Liver (tissue), 9 donors: Measurements from ENCODE around the gene BPIFA2. TPM values are rescaled to one million over a fixed set of nuclear protein-coding genes. Genes with fewer than 3 reads are reported as not detected.

Experiments
- DNase-seq: peaks from one replicate; pipeline ENCODE4 v3.0.0-alpha.2; 2017; ENCODE audit warnings: low spot score
- H3K27ac ChIP-seq, 2 donors: one replicate each; pipeline ENCODE4 v1.7.0; 2013; ENCODE audit warnings: inconsistent platforms in 2 of 2, low read length in 2 of 2, control low read depth in 1 of 2, low read depth in 1 of 2, mild to moderate bottlenecking in 1 of 2
- H3K27me3 ChIP-seq, 4 donors: one replicate each; pipeline versions ENCODE4 v1.6.1 to v1.7.0; 2013; ENCODE audit warnings: low read length in 3 of 4, inconsistent platforms in 1 of 4, mild to moderate bottlenecking in 1 of 4, moderate library complexity in 1 of 4; ENCODE audit not compliant: control insufficient read depth in 4 of 4, insufficient read depth in 4 of 4
- H3K36me3 ChIP-seq, 4 donors: one replicate each; pipeline versions ENCODE4 v1.6.1 to v1.7.0; 2013; ENCODE audit warnings: low read length in 3 of 4, mild to moderate bottlenecking in 3 of 4, low read depth in 1 of 4, moderate library complexity in 1 of 4; ENCODE audit not compliant: control insufficient read depth in 4 of 4, insufficient read depth in 3 of 4
- H3K4me1 ChIP-seq, 4 donors: one replicate each; pipeline versions ENCODE4 v1.6.1 to v1.7.0; 2013; ENCODE audit warnings: low read length in 3 of 4, mild to moderate bottlenecking in 3 of 4, moderate library complexity in 1 of 4; ENCODE audit not compliant: control insufficient read depth in 4 of 4, insufficient read depth in 4 of 4
- H3K4me3 ChIP-seq, 3 donors: one replicate each; pipeline versions ENCODE4 v1.6.1 to v1.7.0; 2013; ENCODE audit warnings: low read length in 3 of 3, control low read depth in 1 of 3, low read depth in 1 of 3, mild to moderate bottlenecking in 1 of 3
- H3K9ac ChIP-seq, 2 donors: one replicate each; pipeline ENCODE4 v1.7.0; 2013; ENCODE audit warnings: low read length in 2 of 2, mild to moderate bottlenecking in 2 of 2, moderate library complexity in 2 of 2, control low read depth in 1 of 2, low read depth in 1 of 2
- H3K9me3 ChIP-seq, 4 donors: one replicate each; pipeline versions ENCODE4 v1.6.1 to v1.7.0; 2013; ENCODE audit warnings: low read length in 3 of 4; ENCODE audit not compliant: control insufficient read depth in 4 of 4
- EGR1 ChIP-seq, 2 donors: IDR thresholded peaks; 2 replicates each; pipeline ENCODE4 v1.6.1; 2016 to 2018; ENCODE audit warnings: antibody characterized with exemption in 2 of 2, low read depth in 2 of 2
- FOXA1 ChIP-seq: IDR thresholded peaks from 2 replicates; pipeline ENCODE4 v1.6.1; 2016; ENCODE audit warnings: antibody characterized with exemption
- FOXA2 ChIP-seq: IDR thresholded peaks from 2 replicates; pipeline ENCODE4 v1.6.1; 2016; ENCODE audit warnings: antibody characterized with exemption
- GABPA ChIP-seq, 2 donors: IDR thresholded peaks in 1 of 2; conservative IDR thresholded peaks in 1 of 2; 2 replicates each; pipeline ENCODE4 v1.6.1; 2016; ENCODE audit warnings: antibody characterized with exemption in 2 of 2, mild to moderate bottlenecking in 1 of 2, moderate library complexity in 1 of 2
- HNF4A ChIP-seq, 2 donors: conservative IDR thresholded peaks; 2 replicates each; pipeline ENCODE4 v1.6.1; 2016; ENCODE audit warnings: antibody characterized with exemption in 2 of 2, mild to moderate bottlenecking in 2 of 2
- HNF4G ChIP-seq: IDR thresholded peaks from 2 replicates; pipeline ENCODE4 v1.6.1; 2016; ENCODE audit warnings: antibody characterized with exemption
- JUND ChIP-seq, 2 donors: IDR thresholded peaks; 2 replicates each; pipeline ENCODE4 v1.6.1; 2016; ENCODE audit warnings: antibody characterized with exemption in 2 of 2
- NR2F2 ChIP-seq: IDR thresholded peaks from 2 replicates; pipeline ENCODE4 v1.6.1; 2016; ENCODE audit warnings: antibody characterized with exemption
- RAD21 ChIP-seq, 2 donors: IDR thresholded peaks; 2 replicates each; pipeline ENCODE4 v1.6.1; 2016; ENCODE audit warnings: antibody characterized with exemption in 2 of 2, mild to moderate bottlenecking in 2 of 2
- RXRA ChIP-seq, 2 donors: IDR thresholded peaks; 2 replicates each; pipeline ENCODE4 v1.6.1; 2017 to 2018; ENCODE audit warnings: antibody characterized with exemption in 2 of 2, mild to moderate bottlenecking in 1 of 2
- SP1 ChIP-seq: IDR thresholded peaks from 2 replicates; pipeline ENCODE4 v1.6.1; 2018; ENCODE audit warnings: antibody characterized with exemption, mild to moderate bottlenecking
- TAF1 ChIP-seq: conservative IDR thresholded peaks from 2 replicates; pipeline ENCODE4 v1.6.1; 2016; ENCODE audit warnings: antibody characterized with exemption, mild to moderate bottlenecking
- YY1 ChIP-seq: IDR thresholded peaks from 2 replicates; pipeline ENCODE4 v1.6.1; 2016; ENCODE audit warnings: antibody characterized with exemption, mild to moderate bottlenecking
- WGBS: extraction: QIAGEN DNeasy Blood & Tissue Kit; methylation state at CpG from one replicate; pipeline ENCODE4 v1.1.7; 2013; 5-methylcytosine and 5-hydroxymethylcytosine counted together
- polyA plus RNA-seq, 2 donors: library from polyadenylated mRNA; stranded (reverse) in 1 of 2; unstranded in 1 of 2; fragments of 200-250 nt in 1 of 2; fragments of >200 nt in 1 of 2; fragmentation: Nextera tagmentation in 1 of 2; extraction: Ambion mirVana in 1 of 2; gene quantifications; one replicate each; pipeline versions ENCODE4 v1.2.1 to v1.2.3, GENCODE V29; 2013 to 2015
- total RNA-seq, 2 donors: library from RNA; depleted of rRNA; stranded (reverse); fragments of >200 nt; gene quantifications; one replicate each; pipeline ENCODE4 v1.2.3, GENCODE V29; 2014
- TF ChIP-seq, protein P1 (sequence below): fragments of 150-350 bp; IDR thresholded peaks from 2 replicates; pipeline ENCODE4 v1.5.1; 2017; ENCODE audit warnings: improper control_type of control experiment, low read depth, low read length; ENCODE audit not compliant: missing input control
- TF ChIP-seq, protein P2 (sequence below): IDR thresholded peaks from 2 replicates; pipeline ENCODE4 v1.6.1; 2016; ENCODE audit warnings: antibody characterized with exemption
- TF ChIP-seq, protein P3 (sequence below): IDR thresholded peaks from 2 replicates; pipeline ENCODE4 v1.6.1; 2016; ENCODE audit warnings: antibody characterized with exemption, mild to moderate bottlenecking
- TF ChIP-seq, protein P4 (sequence below): IDR thresholded peaks from 2 replicates; pipeline ENCODE4 v1.6.1; 2016; ENCODE audit warnings: antibody characterized with exemption
- TF ChIP-seq, protein P5 (sequence below): IDR thresholded peaks from 2 replicates; pipeline ENCODE4 v1.6.1; 2016; ENCODE audit warnings: antibody characterized with exemption
- donor health status: healthy.
- donor health status: healthy.
- donor health status: healthy.
- donor health status: healthy.
- donor health status: healthy.

The BPIFA2 gene
- total and polyA plus RNA-seq, 4 donors = not detected

DNA sequence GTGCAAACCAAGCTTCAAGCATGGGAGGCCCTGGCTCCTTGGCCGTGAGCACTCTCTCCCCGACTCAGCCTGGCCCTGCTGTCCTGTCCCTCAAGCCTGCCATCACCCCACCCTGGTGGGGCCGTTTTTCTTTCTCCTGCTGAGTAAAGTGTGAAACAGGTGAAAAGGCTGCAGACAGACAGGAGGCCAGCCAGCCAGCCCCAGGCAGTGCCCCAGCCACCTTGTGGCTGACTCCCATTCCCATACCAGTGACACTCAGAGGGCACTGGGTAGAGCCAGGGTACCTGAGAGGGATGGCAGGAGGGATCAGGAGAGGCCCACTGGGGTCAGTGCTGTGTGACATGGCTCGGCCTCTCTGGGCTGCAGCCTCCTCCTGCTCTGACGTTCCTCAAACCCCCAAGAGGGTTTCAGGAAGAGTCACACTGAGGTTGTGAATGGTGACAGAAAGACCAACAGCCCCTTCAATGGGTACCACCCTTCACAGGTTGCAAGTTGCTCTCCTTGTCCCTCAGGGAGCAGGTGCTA lies 35.9 kb upstream of the BPIFA2 start (continued):
- TF ChIP-seq, protein P1, sequence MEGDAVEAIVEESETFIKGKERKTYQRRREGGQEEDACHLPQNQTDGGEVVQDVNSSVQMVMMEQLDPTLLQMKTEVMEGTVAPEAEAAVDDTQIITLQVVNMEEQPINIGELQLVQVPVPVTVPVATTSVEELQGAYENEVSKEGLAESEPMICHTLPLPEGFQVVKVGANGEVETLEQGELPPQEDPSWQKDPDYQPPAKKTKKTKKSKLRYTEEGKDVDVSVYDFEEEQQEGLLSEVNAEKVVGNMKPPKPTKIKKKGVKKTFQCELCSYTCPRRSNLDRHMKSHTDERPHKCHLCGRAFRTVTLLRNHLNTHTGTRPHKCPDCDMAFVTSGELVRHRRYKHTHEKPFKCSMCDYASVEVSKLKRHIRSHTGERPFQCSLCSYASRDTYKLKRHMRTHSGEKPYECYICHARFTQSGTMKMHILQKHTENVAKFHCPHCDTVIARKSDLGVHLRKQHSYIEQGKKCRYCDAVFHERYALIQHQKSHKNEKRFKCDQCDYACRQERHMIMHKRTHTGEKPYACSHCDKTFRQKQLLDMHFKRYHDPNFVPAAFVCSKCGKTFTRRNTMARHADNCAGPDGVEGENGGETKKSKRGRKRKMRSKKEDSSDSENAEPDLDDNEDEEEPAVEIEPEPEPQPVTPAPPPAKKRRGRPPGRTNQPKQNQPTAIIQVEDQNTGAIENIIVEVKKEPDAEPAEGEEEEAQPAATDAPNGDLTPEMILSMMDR = no peak
- no peak for TF ChIP-seq HNF4G
- no peak for TF ChIP-seq RXRA (IDR thresholded peaks at IDR 0.05)

DNA sequence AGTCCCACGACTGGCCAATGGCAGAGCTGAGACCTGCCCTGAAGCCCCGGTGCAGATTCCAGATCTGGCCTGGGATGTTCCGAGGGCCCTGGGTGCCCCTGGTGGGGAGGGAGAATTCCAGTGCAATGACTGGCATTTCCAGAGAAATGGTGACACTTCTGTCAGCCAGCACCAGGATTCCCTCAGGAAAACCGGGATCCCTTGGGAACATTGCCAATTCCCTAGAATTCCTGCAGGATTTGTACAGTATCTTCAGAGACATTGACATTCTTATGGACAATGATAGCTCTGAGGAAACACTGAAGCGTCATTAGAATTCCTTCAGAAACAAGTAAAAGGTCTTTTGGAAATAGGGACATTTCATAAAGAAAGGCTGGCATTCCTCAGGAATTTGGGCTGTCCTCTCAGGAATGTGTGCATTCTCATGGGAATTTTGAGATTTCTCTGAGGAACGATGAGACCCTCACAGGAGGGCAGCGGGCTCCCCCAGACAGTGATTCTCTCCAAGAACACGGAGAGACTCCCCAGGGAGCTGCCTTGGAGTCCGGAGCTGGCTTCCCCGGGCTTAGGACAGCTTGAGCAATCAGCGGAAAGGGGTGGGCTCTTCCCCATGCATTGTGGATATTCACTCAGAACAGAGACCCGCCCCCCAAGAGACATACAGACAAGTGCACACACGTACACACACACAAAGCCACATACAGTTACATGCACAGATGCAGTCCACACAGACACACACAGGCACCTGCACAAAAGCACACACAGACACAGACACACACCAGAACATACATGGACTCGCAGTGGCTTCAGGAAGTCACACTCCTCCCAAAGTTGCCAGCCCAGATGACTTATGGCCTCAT lies 35.2 kb upstream of the BPIFA2 start:
- 70% methylated on average over 14 of the region's 14 CpGs for WGBS
- peaks cover 0 to 4% (median 2%) of the 10 kb centered on the region in 4 donors for H3K9me3 ChIP-seq
- H3K4me3 ChIP-seq = no peak overlapping the region
- H3K36me3 ChIP-seq = no peaks in the 10 kb centered on the region
- no peak for DNase-seq
- H3K9ac ChIP-seq = no peak overlapping the region
- H3K27me3 ChIP-seq = no peaks in the 10 kb centered on the region
- no peak overlapping the region for H3K27ac ChIP-seq
- no peak for TF ChIP-seq JUND (IDR thresholded peaks at IDR 0.05)
- no peak for TF ChIP-seq HNF4G
- TF ChIP-seq HNF4A (conservative IDR thresholded peaks at IDR 0.05) = no peak
- no peak for TF ChIP-seq NR2F2
- no peak for TF ChIP-seq EGR1 (IDR thresholded peaks at IDR 0.05; ENCODE audit: low read depth in 2 of 2)
- TF ChIP-seq, protein P1 = no peak
- TF ChIP-seq, protein P2, sequence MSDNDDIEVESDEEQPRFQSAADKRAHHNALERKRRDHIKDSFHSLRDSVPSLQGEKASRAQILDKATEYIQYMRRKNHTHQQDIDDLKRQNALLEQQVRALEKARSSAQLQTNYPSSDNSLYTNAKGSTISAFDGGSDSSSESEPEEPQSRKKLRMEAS = no peak
- TF ChIP-seq FOXA1 = no peak
- TF ChIP-seq RXRA (IDR thresholded peaks at IDR 0.05) = no peak
- TF ChIP-seq, protein P3, sequence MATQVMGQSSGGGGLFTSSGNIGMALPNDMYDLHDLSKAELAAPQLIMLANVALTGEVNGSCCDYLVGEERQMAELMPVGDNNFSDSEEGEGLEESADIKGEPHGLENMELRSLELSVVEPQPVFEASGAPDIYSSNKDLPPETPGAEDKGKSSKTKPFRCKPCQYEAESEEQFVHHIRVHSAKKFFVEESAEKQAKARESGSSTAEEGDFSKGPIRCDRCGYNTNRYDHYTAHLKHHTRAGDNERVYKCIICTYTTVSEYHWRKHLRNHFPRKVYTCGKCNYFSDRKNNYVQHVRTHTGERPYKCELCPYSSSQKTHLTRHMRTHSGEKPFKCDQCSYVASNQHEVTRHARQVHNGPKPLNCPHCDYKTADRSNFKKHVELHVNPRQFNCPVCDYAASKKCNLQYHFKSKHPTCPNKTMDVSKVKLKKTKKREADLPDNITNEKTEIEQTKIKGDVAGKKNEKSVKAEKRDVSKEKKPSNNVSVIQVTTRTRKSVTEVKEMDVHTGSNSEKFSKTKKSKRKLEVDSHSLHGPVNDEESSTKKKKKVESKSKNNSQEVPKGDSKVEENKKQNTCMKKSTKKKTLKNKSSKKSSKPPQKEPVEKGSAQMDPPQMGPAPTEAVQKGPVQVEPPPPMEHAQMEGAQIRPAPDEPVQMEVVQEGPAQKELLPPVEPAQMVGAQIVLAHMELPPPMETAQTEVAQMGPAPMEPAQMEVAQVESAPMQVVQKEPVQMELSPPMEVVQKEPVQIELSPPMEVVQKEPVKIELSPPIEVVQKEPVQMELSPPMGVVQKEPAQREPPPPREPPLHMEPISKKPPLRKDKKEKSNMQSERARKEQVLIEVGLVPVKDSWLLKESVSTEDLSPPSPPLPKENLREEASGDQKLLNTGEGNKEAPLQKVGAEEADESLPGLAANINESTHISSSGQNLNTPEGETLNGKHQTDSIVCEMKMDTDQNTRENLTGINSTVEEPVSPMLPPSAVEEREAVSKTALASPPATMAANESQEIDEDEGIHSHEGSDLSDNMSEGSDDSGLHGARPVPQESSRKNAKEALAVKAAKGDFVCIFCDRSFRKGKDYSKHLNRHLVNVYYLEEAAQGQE = no peak
- TF ChIP-seq YY1 = no peak
- TF ChIP-seq, protein P4, sequence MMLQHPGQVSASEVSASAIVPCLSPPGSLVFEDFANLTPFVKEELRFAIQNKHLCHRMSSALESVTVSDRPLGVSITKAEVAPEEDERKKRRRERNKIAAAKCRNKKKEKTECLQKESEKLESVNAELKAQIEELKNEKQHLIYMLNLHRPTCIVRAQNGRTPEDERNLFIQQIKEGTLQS = no peak
- TF ChIP-seq RAD21 (IDR thresholded peaks at IDR 0.05) = no peak
- no peak for TF ChIP-seq GABPA (IDR thresholded peaks at IDR 0.05 in 1 of 2, conservative IDR thresholded peaks at IDR 0.05 in 1 of 2)
- TF ChIP-seq FOXA2 = no peak
- TF ChIP-seq, protein P5, sequence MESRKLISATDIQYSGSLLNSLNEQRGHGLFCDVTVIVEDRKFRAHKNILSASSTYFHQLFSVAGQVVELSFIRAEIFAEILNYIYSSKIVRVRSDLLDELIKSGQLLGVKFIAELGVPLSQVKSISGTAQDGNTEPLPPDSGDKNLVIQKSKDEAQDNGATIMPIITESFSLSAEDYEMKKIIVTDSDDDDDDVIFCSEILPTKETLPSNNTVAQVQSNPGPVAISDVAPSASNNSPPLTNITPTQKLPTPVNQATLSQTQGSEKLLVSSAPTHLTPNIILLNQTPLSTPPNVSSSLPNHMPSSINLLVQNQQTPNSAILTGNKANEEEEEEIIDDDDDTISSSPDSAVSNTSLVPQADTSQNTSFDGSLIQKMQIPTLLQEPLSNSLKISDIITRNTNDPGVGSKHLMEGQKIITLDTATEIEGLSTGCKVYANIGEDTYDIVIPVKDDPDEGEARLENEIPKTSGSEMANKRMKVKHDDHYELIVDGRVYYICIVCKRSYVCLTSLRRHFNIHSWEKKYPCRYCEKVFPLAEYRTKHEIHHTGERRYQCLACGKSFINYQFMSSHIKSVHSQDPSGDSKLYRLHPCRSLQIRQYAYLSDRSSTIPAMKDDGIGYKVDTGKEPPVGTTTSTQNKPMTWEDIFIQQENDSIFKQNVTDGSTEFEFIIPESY = no peak
- no peak for TF ChIP-seq SP1
- no peak for TF ChIP-seq TAF1
- H3K4me1 ChIP-seq = peaks cover 0 to 4% (median 1%) of the 10 kb centered on the region in 4 donors
